GM19240 (cell line): Measurements from ENCODE around the gene PKP3.
A peak's percentile ranks its signal among the peaks of the same experiment; 100 is the strongest.
"Not testable (repeated sequence)": the region's sequence is repeated elsewhere in the genome, so short reads cannot be mapped to it uniquely, and the experiment has no call there.

Source experiments
- DNase-seq: peaks from one replicate; pipeline ENCODE4 v3.0.0; 2011; ENCODE audit warnings: low spot score; ENCODE audit not compliant: insufficient read length

PKP3 gene

GRCh38 chr11:394858-395655 is 1.0 kb downstream of the PKP3 start:
- DNase-seq, result no peak

- no peak for DNase-seq
Measured at GRCh38 chr11:395866-396265, 1.9 kb downstream of the PKP3 start.

DNA sequence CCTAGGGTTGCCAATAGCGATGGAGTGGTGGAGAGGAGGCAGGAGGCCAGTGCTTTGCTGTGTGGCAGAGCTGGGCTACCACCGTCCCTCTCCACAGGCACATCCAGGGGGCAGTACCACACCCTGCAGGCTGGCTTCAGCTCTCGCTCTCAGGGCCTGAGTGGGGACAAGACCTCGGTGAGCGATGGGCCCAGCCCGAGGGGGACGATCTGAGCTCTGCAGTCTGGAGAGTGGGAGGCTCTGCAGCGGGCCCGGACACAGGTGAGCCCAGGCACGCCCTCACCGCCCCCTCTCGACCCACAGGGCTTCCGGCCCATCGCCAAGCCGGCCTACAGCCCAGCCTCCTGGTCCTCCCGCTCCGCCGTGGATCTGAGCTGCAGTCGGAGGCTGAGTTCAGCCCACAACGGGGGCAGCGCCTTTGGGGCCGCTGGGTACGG is 2.5 kb downstream of the PKP3 start:
- peak; percentile 45 for DNase-seq

- DNase-seq, result peak; percentile 94
Measured at GRCh38 chr11:396948-397548, 3.0 kb downstream of the PKP3 start.

DNA sequence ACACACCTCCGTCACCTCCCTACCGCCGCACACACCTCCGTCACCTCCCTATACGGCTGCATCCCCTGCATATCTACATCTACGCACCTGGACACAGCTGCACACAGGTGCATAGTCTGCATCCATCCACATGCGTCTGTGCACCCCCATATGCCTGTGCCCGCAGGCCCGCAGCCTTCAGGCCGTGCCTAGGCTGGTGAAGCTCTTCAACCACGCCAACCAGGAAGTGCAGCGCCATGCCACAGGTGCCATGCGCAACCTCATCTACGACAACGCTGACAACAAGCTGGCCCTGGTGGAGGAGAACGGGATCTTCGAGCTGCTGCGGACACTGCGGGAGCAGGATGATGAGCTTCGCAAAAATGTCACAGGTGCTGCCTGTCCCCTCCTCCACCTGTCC is 4.8 kb downstream of the PKP3 start:
- DNase-seq, result no peak

DNA sequence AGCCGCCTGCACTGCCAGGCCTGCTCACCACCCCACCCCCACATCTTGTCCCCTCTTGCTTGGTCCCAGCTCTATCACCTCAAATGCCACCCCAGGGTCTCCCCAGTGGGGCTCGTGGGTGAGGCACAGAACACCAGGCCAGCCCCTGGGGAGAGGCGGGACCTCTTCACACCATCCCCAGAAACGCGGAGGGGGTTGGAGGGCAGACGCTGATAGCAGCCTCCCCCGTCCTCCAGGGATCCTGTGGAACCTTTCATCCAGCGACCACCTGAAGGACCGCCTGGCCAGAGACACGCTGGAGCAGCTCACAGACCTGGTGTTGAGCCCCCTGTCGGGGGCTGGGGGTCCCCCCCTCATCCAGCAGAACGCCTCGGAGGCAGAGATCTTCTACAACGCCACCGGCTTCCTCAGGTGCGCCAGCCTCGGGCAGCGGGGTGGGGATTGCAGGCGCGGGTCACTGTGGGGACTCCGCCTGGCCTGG is 5.8 kb downstream of the PKP3 start:
- no peak for DNase-seq

DNA sequence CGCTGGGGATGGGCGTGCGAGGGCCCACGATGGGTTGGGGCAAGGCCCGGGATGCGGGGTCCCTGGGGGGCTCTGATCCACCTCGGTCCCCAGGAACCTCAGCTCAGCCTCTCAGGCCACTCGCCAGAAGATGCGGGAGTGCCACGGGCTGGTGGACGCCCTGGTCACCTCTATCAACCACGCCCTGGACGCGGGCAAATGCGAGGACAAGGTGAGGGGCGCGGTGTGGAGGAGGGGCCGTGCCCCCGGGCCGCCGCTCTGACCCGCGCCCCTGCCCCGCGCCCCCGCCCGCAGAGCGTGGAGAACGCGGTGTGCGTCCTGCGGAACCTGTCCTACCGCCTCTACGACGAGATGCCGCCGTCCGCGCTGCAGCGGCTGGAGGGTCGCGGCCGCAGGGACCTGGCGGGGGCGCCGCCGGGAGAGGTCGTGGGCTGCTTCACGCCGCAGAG is 6.3 kb downstream of the PKP3 start:
- no peak for DNase-seq

DNA sequence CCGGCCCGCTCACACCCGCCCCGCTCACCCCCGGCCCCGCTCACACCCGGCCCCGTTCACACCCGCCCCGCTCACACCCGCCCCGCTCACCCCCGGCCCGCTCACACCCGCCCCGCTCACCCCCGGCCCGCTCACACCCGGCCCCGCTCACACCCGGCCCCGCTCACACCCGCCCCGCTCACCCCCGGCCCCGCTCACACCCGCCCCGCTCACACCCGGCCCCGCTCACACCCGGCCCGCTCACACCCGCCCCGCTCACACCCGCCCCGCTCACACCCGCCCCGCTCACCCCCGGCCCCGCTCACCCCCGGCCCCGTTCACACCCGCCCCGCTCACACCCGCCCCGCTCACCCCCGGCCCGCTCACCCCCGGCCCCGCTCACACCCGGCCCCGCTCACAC is 7.2 kb downstream of the PKP3 start:
- DNase-seq, result not testable (repeated sequence)

- no peak for DNase-seq
Measured at GRCh38 chr11:403021-403760, 9.2 kb downstream of the PKP3 start.

- no peak for DNase-seq
Measured at GRCh38 chr11:403761-404431, 9.9 kb downstream of the PKP3 start.

DNA sequence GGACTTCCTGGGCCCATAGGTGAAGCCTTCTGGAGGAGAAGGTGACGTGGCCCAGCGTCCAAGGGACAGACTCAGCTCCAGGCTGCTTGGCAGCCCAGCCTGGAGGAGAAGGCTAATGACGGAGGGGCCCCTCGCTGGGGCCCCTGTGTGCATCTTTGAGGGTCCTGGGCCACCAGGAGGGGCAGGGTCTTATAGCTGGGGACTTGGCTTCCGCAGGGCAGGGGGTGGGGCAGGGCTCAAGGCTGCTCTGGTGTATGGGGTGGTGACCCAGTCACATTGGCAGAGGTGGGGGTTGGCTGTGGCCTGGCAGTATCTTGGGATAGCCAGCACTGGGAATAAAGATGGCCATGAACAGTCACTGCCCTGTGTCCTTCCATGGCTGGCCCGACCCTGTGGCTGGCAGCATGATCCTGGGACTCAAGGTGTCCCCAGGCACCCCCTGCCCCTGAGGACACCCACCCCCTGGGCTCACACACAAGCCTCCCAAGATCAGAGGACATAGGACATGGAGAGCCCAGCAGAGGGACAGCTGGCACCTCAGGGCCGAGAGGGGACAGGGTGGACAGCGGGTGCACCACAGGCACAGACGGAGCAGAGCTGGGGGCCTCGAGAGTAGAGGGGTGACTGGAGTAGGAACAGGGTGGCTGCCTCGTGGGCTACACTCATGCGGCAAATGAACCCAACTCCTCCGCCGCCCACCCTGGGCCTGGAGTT is 10.7 kb downstream of the PKP3 start:
- no peak for DNase-seq

DNA sequence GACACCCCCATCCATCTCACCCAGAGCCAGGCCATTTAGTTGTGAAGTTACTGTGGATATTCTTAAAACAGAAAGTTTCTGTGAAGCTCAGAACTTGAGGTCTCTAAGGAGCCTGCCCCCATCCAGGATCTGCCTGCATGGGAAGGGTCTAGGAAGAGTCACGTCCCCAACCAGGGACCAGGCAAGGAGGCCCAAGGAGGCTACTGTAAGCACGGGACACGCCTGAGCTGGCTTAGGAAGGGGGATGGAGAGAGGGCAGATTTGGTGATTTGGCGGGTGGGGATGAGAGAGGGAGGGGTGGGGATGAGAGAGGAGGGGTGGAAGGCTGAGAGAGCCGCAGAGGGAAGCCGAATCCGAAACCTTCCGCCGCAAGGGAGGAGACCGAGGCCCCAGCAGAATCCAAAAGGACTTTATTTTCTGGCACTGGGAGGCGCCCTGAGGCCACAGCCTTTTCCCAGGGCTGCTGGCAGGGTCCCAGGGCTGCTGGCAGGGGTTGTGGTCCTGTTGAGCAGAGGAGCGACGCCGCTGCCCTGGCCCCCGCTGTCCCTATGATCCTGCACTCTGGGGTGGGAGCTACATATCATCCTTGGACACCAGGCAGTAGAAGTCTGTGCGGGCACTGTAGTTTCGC is 11.4 kb downstream of the PKP3 start:
- no peak for DNase-seq

- DNase-seq, result no peak
Measured at GRCh38 chr11:405954-406795, 12.2 kb downstream of the PKP3 start.

GRCh38 chr11:406796-407650 is 13.0 kb downstream of the PKP3 start:
- peak; percentile 91 for DNase-seq

- DNase-seq, result no peak
Measured at GRCh38 chr11:407651-408123, 13.7 kb downstream of the PKP3 start.

- no peak for DNase-seq
Measured at GRCh38 chr11:408154-409007, 14.4 kb downstream of the PKP3 start.

GRCh38 chr11:409008-409599 is 15.1 kb downstream of the PKP3 start:
- no peak for DNase-seq
